ENCODE results near the gene OPTN.
"Not testable (repeated sequence)": the region's sequence is repeated elsewhere in the genome, so short reads cannot be mapped to it uniquely, and the experiment has no call there.

Gene OPTN

DNA sequence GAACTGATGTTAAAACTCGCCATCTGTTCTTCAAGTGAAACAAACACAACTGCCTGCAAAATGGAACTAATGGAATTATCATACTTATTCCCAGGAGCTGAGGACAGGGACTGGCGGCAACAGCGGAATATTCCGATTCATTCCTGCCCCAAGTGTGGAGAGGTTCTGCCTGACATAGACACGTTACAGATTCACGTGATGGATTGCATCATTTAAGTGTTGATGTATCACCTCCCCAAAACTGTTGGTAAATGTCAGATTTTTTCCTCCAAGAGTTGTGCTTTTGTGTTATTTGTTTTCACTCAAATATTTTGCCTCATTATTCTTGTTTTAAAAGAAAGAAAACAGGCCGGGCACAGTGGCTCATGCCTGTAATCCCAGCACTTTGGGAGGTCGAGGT is 36.7 kb downstream of the OPTN start:
- DNase-seq: no peak

DNA sequence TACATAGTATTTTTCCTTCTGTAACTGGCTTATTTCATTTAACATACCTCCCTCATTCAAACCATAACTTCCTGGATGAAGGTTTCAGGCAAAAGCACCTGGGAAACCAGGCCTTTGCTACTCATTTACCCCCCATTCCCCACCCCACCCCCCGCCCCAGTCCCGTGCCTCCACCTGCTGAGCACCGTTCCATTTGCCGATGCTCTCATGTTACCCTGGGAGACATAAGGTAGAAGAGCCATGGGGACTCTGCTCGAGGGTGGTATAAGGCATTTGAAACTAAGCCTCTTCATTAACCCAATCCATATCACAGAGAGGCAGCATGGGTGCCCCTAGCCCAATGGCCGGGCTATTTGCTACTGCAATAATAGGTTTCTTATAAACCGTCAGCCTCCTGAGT is 39.2 kb downstream of the OPTN start:
- DNase-seq: no peak

DNA sequence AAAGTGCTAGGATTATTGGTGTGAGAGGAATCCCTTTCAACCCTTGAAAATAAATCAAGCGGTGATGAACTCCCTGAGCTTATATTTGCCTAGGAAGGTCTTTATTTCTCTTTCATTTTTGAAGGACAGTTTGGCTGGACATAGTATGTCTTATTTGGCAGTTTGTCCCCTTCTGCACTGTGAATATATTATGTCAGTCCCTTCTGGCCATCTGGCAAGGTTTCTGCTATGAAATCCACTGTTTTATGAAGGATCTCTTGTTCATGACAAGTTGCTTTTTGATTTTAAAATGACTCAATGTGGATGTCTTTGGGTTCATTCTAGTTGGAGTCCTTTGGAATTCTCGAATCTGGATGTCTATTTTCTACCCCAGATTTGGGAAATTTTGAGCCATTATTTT is 39.7 kb downstream of the OPTN start:
- no peak for DNase-seq

DNA sequence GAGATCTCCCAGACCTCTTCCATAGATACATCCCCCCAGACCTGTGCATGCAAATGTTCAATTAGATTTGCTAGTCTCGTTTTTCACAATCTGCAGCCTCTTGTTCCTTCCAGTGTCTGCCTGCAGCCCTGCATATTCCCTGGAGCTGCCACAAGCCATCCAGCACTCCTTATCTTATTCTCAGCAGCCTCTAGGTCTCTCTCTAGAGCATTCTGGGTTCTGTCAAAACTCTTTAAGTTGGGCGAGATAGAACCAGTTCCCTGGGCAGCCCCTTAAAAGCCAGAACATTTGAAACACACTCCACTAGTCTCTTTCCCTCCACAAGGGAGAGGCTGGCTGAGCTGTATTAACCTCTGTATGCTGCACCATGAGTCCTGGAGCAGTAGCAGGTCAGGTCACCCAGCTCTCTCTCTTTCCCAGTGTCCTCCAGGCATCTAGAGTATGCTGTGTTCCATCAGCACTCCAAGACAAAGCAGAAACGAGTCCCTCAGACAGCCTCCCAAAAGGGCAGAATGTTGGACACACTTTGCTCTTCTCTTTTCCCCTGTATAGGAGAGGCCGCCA is 40.7 kb downstream of the OPTN start:
- no peak for DNase-seq

- DNase-seq: no peak
These were observed 43.8 kb downstream of the OPTN start for GRCh38 chr10:13143766-13144165.

DNA sequence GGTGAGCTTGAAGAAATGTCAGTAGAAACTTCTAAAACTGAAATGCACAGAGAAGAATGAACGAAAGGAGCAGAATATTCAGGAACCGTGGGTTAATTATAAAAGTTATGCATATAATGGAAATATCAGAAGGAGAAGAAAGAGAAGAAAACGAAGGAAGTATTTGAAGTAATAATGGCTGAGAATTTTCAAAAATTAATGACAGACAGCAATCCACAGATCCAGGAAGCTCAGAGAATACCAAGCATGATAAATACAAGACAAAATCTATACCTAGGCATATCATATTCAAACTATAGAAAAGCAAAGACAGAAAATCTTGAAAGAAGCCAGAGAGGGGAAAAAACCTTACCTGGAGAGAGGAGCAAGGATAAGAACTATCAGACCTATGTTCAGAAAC is 44.9 kb downstream of the OPTN start:
- DNase-seq: no peak

DNA sequence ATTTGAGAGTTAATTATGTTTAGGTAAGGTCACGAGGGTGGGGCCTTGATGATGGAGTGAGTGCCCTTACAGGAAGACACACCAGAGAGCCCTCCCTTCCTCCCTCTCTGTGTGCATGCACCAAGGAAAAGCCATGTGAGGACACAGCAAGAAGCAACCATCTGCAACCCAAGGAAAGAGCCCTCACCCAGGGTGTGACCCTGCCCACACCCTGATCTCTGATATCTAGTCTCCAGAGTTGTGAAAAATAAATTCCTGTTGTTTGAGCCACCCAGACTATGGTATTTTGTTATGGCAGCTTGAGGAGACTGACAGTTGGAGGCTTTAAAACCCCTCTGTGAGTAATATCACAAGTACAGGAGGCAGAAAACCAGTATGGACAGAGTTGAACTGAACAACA is 46.4 kb downstream of the OPTN start:
- no peak for DNase-seq

- DNase-seq: no peak
These were observed 47.2 kb downstream of the OPTN start for GRCh38 chr10:13147161-13147560.

GRCh38 chr10:13152296-13152695 is 52.3 kb downstream of the OPTN start:
- no peak for DNase-seq

DNA sequence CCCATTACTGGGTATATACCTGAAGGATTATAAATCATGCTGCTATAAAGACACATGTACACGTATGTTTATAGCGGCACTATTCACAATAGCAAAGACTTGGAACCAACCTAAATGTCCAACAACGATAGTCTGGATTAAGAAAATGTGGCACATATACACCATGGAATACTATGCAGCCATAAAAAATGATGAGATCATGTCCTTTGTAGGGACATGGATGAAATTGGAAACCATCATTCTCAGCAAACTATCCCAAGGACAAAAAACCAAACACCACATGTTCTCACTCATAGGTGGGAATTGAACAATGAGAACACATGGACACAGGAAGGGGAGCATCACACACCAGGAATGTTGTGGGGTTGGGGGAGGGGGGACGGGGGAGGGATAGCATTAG is 55.9 kb downstream of the OPTN start:
- not testable (repeated sequence) for DNase-seq

DNA sequence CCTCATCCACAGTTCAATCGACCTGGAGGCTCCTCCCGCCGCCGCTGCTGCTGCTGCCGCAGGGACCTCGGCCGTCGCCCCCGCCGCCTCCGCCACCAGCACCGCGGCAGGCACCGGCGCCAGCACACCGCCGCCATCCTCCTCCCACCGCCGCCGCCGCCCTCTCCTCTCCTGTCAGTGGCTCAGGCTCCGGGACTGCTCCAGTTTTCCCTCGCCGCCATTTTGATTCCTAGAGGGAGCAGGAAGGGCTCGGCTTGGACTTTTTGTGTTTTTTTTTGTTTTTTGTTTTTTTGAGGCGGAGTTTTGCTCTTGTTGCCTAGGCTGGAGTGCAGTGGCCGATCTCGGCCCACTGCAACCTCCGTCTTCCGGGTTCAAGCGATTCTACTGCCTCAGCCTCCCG is 58.4 kb downstream of the OPTN start:
- DNase-seq: peak; percentile 52

DNA sequence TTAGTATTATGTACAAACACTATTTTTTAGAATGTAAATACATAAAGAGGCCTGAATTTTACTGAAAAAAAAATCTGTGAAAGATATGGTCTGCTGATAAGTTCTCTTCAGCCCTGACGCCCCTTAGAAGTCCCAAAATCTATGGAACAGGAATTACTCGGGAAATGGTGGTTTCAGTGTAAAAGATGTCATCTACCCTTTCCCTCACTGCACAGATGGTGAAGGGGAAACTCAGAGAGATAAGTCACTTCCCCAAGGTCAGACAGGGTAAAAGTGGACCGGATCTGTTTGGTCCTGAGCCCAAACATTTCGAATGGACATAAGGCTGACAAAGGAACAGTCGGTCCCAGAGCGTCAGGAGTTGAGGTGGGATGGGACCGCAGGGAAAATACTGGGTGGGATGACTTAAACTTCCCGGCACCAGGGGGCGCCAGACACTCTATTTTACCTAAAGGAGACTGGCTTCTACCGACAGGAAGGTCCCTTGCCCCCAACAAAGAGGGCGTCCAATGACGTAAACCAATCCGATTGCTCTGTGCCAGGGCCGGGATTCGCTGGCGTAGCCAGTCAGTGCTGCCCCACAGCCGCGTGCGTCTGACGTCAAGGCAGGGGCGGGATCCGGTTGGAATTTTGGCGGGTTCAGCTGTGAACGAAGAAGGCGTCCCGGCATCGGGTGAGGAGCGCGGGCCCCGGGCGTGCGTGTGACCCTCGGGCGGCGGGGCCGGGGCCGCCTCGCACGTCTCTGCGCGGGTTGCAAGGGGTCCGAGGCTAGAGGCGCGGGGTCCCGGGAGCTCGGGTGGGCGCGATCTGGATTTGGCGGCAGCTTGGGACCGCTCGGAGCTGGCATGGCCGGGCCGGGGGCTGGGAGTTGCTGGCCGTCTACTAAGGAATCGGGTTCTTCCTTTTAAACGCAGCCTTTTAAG is 61.2 kb downstream of the OPTN start, which contains the start of gene MCM10:
Gene MCM10, plus strand, starts transcription at position 625 of the 923 bp plus-strand sequence. CDS start 2,645 bp downstream, outside the sequence.
- DNase-seq: peak; percentile 95

DNA sequence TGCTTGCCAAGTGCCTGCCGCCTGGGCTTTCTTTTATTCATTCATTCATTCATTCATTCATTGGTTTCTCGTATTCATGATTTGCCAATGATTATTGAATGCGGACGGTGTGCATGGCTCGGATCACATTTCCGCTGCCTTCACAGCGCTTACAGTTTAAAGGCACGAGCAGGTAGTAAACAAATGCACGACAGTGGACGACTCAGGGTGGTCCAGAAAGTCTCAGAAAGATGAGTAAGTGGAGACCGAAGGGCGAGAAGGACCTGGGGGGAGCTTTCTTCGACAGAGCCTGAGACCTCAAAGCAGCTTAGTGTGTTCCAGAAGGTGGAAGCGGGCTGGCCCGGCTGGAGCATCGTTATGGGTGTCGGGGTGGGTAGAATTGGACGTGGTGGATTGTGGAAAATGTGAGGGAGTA is 61.9 kb downstream of the OPTN start:
- DNase-seq: no peak

DNA sequence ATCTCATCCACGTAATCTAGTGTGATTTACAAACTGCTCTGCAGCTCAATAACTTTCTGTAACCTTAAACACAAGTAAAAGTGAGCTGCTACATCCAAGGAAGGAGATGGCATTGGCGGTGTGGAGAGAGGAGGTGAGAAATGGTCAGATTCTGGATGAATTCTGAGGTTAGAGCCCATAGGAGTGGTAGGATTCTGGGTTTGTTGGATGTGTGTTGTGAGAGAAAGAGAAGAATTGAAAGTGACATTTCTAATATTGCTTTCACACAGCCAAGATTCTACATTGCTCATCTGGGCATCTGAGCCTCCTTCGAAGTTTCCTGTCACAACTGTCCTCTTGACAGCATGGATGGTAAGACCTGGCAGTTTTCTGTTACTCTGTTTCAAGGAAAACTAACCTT is 63.9 kb downstream of the OPTN start:
- no peak for DNase-seq

- DNase-seq: no peak
These were observed 65.2 kb downstream of the OPTN start for GRCh38 chr10:13165177-13165576.

DNA sequence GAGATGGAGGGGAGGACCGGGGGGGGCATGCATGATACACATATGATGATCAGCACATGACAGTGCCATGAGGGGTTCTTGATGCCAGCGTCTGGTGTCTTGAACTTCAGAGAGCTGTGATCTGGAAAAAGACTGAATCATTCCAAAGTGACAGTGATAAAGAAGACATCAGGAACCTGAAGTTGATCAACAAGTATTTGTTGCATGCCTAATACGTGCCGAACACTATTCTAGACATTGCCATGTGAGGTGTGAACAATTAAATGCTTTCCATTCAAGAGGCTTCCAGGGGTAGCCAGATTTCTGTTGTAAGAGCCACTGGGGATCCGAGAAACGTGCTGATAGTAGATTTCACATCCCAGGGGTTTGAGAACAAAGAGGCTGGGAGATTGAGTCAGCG is 67.6 kb downstream of the OPTN start:
- DNase-seq: no peak

GRCh38 chr10:13168781-13169180 is 68.8 kb downstream of the OPTN start:
- no peak for DNase-seq

DNA sequence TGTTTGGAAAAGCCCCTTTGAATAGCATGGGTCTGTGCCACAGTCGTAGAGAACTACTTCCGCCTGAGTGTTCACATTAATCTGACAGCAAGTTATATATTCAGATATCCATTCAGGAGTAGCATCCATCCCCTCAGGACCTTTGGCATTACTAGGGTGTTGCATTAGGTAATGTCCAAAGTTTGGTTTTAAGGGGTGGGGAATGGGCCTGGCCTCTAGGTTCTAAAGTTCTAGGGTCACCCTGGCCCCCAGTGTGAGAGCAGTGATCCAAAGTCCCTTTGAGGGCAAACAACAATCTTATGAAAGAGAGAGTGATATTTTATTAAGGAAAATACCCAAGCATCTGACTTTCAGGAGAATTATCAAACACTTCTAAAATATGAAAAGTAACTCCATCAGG is 73.7 kb downstream of the OPTN start:
- DNase-seq: no peak

GRCh38 chr10:13180788-13181187 is 80.8 kb downstream of the OPTN start:
- no peak for DNase-seq

DNA sequence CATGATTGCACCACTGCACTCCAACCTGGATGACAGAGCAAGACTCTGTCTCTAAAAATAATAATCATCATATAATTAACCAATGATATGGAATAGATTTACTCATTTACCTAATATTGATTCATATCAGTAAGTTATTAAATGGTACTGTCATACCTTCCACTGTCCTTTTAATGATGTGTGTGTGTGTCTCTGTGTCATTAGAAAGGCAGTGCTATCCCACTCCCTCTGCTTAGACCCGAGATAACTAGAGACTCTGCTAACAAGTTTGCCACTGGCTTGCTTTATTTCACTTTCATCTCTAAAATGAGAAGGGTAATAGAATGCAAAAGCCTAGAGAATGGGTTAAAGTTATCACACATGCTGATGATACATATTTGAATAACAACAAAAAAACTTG is 82.5 kb downstream of the OPTN start:
- no peak for DNase-seq

DNA sequence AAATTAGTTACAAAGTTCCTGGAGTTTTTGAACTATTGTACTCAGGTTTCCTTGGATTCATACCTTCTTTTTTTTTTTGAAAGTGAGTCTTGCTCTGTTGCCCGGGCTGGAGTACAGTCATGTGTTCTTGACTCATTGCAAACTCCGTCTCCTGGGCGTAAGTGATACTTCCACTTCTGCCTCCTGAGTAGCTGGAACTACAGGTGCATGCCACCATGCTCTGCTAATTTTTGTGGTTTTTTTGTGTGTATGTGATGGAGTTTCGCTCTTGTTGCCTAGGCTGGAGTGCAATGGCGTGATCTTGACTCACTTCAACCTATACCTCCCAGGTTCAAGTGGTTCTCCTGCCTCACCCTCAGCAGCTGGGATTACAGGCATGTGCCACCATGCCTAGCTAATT is 83.7 kb downstream of the OPTN start:
- no peak for DNase-seq

DNA sequence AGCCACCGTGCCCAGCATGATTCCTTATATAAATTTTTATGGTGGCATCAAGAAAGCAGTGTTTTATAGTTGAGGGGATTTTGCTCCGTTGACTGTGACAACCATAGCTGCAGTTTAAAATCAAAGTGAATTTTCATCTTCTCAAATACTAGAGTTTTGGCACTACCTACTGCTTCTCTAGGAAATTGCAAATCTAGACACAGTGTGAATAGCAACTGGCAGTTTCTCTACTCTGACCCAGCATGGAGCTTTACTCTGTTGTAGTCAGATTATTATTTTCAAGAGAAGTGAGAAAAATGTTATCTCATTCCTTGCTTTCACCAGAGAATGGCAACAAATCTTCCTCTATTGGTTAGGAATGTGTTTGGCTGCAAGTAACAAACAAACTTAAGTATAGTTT is 84.3 kb downstream of the OPTN start:
- no peak for DNase-seq

DNA sequence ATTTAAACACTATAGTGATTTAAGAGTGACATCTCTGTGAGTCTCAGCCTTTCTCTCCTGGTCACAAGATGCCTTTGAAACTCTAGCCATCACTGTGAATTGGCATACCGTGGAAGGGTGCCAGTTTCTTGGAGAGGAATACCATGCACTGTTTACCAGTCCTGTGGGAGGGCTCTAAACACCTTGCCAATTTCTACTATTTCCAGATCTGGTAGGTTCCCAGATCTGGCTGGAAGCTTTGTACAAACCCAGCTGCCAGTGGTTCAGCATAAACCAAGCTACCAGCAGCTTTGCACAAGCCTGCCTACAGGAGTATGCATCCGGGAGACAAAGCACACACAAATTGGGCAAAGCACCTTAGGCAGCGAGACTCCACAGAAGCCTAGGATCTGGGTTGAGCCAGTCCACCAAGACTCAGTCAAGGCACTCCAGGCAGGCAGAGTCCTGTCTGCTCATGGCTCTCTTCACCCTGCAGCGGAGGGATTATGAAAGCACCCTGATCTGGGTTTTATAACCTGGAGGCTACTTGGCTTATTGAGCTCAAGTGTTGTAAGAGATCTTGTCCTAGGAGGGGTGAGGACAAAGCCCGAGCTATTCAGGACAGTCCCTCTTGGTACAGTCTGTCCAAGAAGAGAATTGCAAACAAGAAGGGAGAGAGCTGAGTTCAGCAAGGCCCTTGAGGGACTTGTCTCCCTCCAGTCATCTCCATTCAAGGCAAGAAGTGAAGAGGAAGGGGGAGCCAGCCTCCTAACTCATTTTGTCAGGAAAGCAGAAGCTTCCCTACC is 85.0 kb downstream of the OPTN start:
- no peak for DNase-seq

DNA sequence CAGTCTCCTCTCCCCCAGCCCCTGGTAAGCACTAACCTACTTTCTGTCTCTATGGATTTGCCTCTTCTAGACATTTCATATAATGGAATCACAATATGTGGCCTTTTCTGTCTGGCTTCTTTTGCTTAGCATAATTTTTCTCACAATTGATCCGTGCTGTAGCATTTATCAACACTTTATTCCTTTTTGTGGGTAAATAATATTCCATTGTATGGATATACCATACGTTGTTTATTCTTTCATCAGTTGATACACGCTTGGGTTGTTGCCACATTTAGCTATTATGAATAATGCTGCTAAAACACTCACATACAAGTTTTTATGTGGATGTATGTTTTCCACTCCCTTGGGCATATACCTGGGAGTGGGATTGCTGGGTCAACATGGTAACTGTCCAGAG is 87.2 kb downstream of the OPTN start:
- DNase-seq: no peak
